CD4-positive, alpha-beta T cell treated with Interleukin-15 for 4 hours (primary cell): ENCODE data around the gene VPS13D.

ENCODE experiments used
- DNase-seq: peaks from one replicate; pipeline ENCODE4 v3.0.0-alpha.2; 2020; ENCODE audit warnings: low spot score

Gene VPS13D

GRCh38 chr1:12428334-12428733 is 198.5 kb downstream of the VPS13D start:
- no peak for DNase-seq

GRCh38 chr1:12430525-12430924 is 200.7 kb downstream of the VPS13D start:
- DNase-seq: no peak

- no peak for DNase-seq
Observed at GRCh38 chr1:12432897-12433296, 203.1 kb downstream of the VPS13D start.

- no peak for DNase-seq
Observed at GRCh38 chr1:12433323-12434053, 203.7 kb downstream of the VPS13D start.

GRCh38 chr1:12434174-12434573 is 204.3 kb downstream of the VPS13D start:
- DNase-seq: peak; percentile 72

- no peak for DNase-seq
Observed at GRCh38 chr1:12434686-12435085, 204.9 kb downstream of the VPS13D start.

GRCh38 chr1:12435639-12436344 is 206.0 kb downstream of the VPS13D start:
- peak; percentile 69 for DNase-seq

GRCh38 chr1:12436345-12436658 is 206.5 kb downstream of the VPS13D start:
- DNase-seq: no peak

GRCh38 chr1:12436817-12437599 is 207.2 kb downstream of the VPS13D start:
- peak; percentile 40 for DNase-seq

GRCh38 chr1:12437629-12438028 is 207.8 kb downstream of the VPS13D start:
- no peak for DNase-seq

- DNase-seq: peak; percentile 75
Observed at GRCh38 chr1:12438349-12438924, 208.6 kb downstream of the VPS13D start.

- no peak for DNase-seq
Observed at GRCh38 chr1:12439073-12439472, 209.2 kb downstream of the VPS13D start.

- DNase-seq: no peak
Observed at GRCh38 chr1:12441414-12442105, 211.7 kb downstream of the VPS13D start.

- no peak for DNase-seq
Observed at GRCh38 chr1:12442217-12442616, 212.4 kb downstream of the VPS13D start.

GRCh38 chr1:12443151-12443550 is 213.3 kb downstream of the VPS13D start:
- no peak for DNase-seq

- DNase-seq: no peak
Observed at GRCh38 chr1:12444329-12444841, 214.6 kb downstream of the VPS13D start.

- no peak for DNase-seq
Observed at GRCh38 chr1:12445257-12445656, 215.4 kb downstream of the VPS13D start.

- no peak for DNase-seq
Observed at GRCh38 chr1:12446593-12446992, 216.8 kb downstream of the VPS13D start.

GRCh38 chr1:12447307-12447706 is 217.5 kb downstream of the VPS13D start:
- no peak for DNase-seq

GRCh38 chr1:12447849-12448312 is 218.1 kb downstream of the VPS13D start:
- no peak for DNase-seq

GRCh38 chr1:12448746-12449177 is 218.9 kb downstream of the VPS13D start:
- DNase-seq: no peak
